ENCODE data around the gene SLC66A2. TPM values are rescaled to one million over a fixed set of nuclear protein-coding genes. Genes with fewer than 3 reads are reported as not detected.

SLC66A2 gene
- total and polyA plus RNA-seq, 2 of the 13 experiments (the other 11 are each of a cell fraction or from before 2014, with no cell fraction given): 33.5 to 41.9 TPM

DNA sequence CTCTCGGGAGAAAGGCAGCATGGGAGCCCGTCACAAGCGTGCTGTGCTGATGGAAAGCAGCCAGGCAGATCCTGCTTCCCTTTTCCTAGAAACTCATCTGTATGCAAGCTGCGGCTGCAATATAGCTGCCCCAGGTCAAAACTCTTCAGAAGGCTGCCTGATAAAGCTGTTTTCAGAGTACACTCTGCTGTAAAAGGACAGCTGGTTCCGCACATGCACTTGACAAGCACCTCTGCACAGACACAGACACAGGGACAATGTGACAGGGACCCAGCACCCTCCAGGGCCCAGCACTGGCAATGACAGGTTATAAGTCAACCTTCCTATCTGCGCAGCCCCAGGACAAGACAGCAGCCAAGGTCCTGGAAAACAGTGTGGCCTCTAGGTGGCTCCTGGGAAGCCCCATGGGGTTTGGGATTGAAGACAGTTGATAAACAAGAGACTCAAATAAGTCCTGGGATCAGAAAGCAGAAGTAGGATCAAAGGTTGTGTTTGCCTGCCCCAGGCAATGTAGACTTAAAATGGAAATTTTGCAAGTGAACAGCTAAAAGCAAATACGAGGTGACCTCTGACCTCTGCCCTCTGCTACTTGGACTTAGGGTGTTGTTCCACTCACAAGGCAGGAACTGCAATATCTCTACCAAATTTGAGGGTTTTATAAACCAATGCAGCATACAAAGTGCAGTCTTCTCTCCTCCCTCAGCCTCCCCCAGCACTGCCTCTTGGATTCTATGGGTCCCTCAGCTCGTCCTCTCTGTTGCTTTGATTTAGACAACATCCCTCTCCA, 16.9 kb downstream of the SLC66A2 start (continued):
- TF ChIP-seq, protein P1, sequence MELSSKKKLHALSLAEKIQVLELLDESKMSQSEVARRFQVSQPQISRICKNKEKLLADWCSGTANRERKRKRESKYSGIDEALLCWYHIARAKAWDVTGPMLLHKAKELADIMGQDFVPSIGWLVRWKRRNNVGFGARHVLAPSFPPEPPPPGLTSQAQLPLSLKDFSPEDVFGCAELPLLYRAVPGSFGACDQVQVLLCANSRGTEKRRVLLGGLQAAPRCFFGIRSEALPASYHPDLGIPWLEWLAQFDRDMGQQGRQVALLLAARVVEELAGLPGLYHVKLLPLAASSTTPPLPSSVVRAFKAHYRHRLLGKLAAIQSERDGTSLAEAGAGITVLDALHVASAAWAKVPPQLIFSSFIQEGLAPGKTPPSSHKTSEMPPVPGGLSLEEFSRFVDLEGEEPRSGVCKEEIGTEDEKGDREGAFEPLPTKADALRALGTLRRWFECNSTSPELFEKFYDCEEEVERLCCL (CRISPR knock-in tag; IDR thresholded peaks at IDR 0.05; ENCODE audit: borderline replicate concordance): no peak
- TF ChIP-seq CEBPB (IDR thresholded peaks at IDR 0.05; ENCODE audit: borderline replicate concordance, low read depth, low read length): peak; percentile 81
- TF ChIP-seq MED8 (CRISPR knock-in tag; IDR thresholded peaks at IDR 0.05; ENCODE audit: insufficient replicate concordance): peak; percentile 74
- 0 out of 2 replicates have a peak, but pooled peaks have one; percentile 45 for TF ChIP-seq ARNT2 (CRISPR knock-in tag; IDR thresholded peaks at IDR 0.05; ENCODE audit: low read depth)
- TF ChIP-seq ZNF556 (CRISPR knock-in tag; IDR thresholded peaks at IDR 0.05; ENCODE audit: borderline replicate concordance): 0 out of 2 replicates have a peak, but pooled peaks have one; percentile 65
- TF ChIP-seq HMG20B (CRISPR knock-in tag; conservative IDR thresholded peaks at IDR 0.05): peak; percentile 92
- peak; percentile 41 for TF ChIP-seq ZSCAN21 (CRISPR knock-in tag; IDR thresholded peaks at IDR 0.05; ENCODE audit: borderline replicate concordance)
- no peak for TF ChIP-seq MTF2 (CRISPR knock-in tag; IDR thresholded peaks at IDR 0.05; ENCODE audit: borderline replicate concordance)
- TF ChIP-seq GRHL1 (CRISPR knock-in tag; conservative IDR thresholded peaks at IDR 0.05): no peak
- peak; percentile 58; the same call in 1 of the 2 replicates for TF ChIP-seq MTA1 (CRISPR knock-in tag; IDR thresholded peaks at IDR 0.05; ENCODE audit: borderline replicate concordance)
- no peak for TF ChIP-seq ZNF530 (CRISPR knock-in tag; IDR thresholded peaks at IDR 0.05; ENCODE audit: low read depth)
- TF ChIP-seq FIP1L1 (IDR thresholded peaks at IDR 0.05; ENCODE audit: borderline replicate concordance, insufficient read depth, low read depth, low read length): no peak; the same call in 1 of the 2 replicates
- TF ChIP-seq HNF4G (IDR thresholded peaks at IDR 0.05; ENCODE audit: borderline replicate concordance, low read depth, low read length): peak; percentile 100
- TF ChIP-seq HNF4G (CRISPR knock-in tag; IDR thresholded peaks at IDR 0.05; ENCODE audit: borderline replicate concordance, low read depth): peak; percentile 99
- no peak; the same call in 1 of the 2 replicates for TF ChIP-seq ZNF589 (CRISPR knock-in tag; conservative IDR thresholded peaks at IDR 0.05)
- TF ChIP-seq FOXO1 (CRISPR knock-in tag; IDR thresholded peaks at IDR 0.05): peak; percentile 97
- peak; percentile 89 for TF ChIP-seq ZFP1 (CRISPR knock-in tag; IDR thresholded peaks at IDR 0.05)
- TF ChIP-seq ZNF644 (CRISPR knock-in tag; IDR thresholded peaks at IDR 0.05; ENCODE audit: low read depth): peak; percentile 68; the same call in 1 of the 2 replicates
- TF ChIP-seq ZNF367 (CRISPR knock-in tag; IDR thresholded peaks at IDR 0.05; ENCODE audit: borderline replicate concordance): no peak
- TF ChIP-seq RARA (CRISPR knock-in tag; IDR thresholded peaks at IDR 0.05): peak; percentile 99
- no peak for TF ChIP-seq FOSL1 (CRISPR knock-in tag; IDR thresholded peaks at IDR 0.05; ENCODE audit: borderline replicate concordance)
- TF ChIP-seq TRIM24 (CRISPR knock-in tag; IDR thresholded peaks at IDR 0.05): peak; percentile 90
- TF ChIP-seq, protein P2, sequence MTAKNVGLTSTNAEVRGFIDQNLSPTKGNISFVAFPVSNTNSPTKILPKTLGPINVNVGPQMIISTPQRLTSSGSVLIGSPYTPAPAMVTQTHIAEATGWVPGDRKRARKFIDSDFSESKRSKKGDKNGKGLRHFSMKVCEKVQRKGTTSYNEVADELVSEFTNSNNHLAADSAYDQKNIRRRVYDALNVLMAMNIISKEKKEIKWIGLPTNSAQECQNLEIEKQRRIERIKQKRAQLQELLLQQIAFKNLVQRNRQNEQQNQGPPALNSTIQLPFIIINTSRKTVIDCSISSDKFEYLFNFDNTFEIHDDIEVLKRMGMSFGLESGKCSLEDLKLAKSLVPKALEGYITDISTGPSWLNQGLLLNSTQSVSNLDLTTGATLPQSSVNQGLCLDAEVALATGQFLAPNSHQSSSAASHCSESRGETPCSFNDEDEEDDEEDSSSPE (CRISPR knock-in tag; IDR thresholded peaks at IDR 0.05): 0 out of 2 replicates have a peak, but pooled peaks have one; percentile 20
- no peak for TF ChIP-seq ZNF124 (CRISPR knock-in tag; IDR thresholded peaks at IDR 0.05)
- peak; percentile 75 for TF ChIP-seq ZNF414 (CRISPR knock-in tag; IDR thresholded peaks at IDR 0.05)
